Stomach (tissue), 9 donors: Measurements from ENCODE around the gene L3MBTL4. TPM values are rescaled to one million over a fixed set of nuclear protein-coding genes. Genes with fewer than 3 reads are reported as not detected.

Experiments used
- DNase-seq, 2 donors: peaks; one replicate each; pipeline versions ENCODE4 v3.0.0 to v3.0.0-alpha.2; 2013 to 2019
- H3K27ac ChIP-seq, 5 donors: fragments of 200-600 bp in 4 of 5; sonication (generic) in 4 of 5; one replicate each; pipeline ENCODE4 v1.5.1; 2013 to 2019; ENCODE audit warnings: mild to moderate bottlenecking in 1 of 5, moderate library complexity in 1 of 5
- H3K27me3 ChIP-seq, 3 donors: fragments of 200-600 bp; sonication (generic); one replicate each; pipeline ENCODE4 v1.5.1; 2017 to 2019; ENCODE audit warnings: mixed run types in 1 of 3
- H3K36me3 ChIP-seq, 4 donors: fragments of 200-600 bp; sonication (generic); 1 replicate in 3 of 4; 2 replicates in 1 of 4; pipeline ENCODE4 v1.5.1; 2016 to 2019
- H3K4me1 ChIP-seq, 4 donors: fragments of 200-600 bp; sonication (generic); one replicate each; pipeline ENCODE4 v1.5.1; 2016 to 2019
- H3K4me3 ChIP-seq, 4 donors: fragments of 200-600 bp; sonication (generic) in 3 of 4; one replicate each; pipeline ENCODE4 v1.5.1; 2016 to 2019; ENCODE audit warnings: mild to moderate bottlenecking in 1 of 4
- H3K9me3 ChIP-seq, 4 donors: fragments of 200-600 bp; sonication (generic); one replicate each; pipeline ENCODE4 v1.5.1; 2016 to 2019
- CTCF ChIP-seq, 7 experiments: fragments of 450-650 bp in 4 of 7; fragments of 200-600 bp in 3 of 7; sonication (generic) in 3 of 7; IDR thresholded peaks; one replicate each; pipeline ENCODE4 v1.5.1; 2016 to 2019; ENCODE audit warnings: antibody characterized with exemption in 7 of 7, control low read depth in 2 of 7, mild to moderate bottlenecking in 1 of 7
- EP300 ChIP-seq: sonication (generic); formaldehyde crosslinking; IDR thresholded peaks from one replicate; pipeline ENCODE4 v1.6.1; 2017; ENCODE audit warnings: antibody characterized with exemption
- POLR2A ChIP-seq, 4 donors: fragments of 450-650 bp; IDR thresholded peaks; one replicate each; pipeline ENCODE4 v1.6.1; 2016; ENCODE audit warnings: antibody characterized with exemption in 4 of 4, control low read depth in 2 of 4, mild to moderate bottlenecking in 1 of 4, moderate library complexity in 1 of 4
- POLR2AphosphoS5 ChIP-seq, 3 donors: sonication (generic); formaldehyde crosslinking; IDR thresholded peaks; one replicate each; pipeline ENCODE4 v1.6.1; 2016; ENCODE audit warnings: antibody characterized with exemption in 3 of 3
- WGBS, 5 donors: extraction: QIAGEN DNeasy Blood & Tissue Kit in 3 of 5; methylation state at CpG; one replicate each; pipeline versions ENCODE4 v1.1.5 to v1.1.7; 2013 to 2018; 5-methylcytosine and 5-hydroxymethylcytosine counted together
- intact Hi-C: fragments of 100-400 bp; cut with DNase I; formaldehyde crosslinking; loops from one replicate; pipeline ENCODE4 v1.15.1; 2023; ENCODE audit warnings: low total_unique reads
- polyA plus RNA-seq, 3 donors: library from polyadenylated mRNA; stranded (reverse); fragments of 200-250 nt; gene quantifications; one replicate each; pipeline ENCODE4 v1.2.3, GENCODE V29; 2013
- total RNA-seq, 5 donors: library from RNA; depleted of rRNA; stranded (reverse); fragments of >200 nt; gene quantifications; one replicate each; pipeline versions ENCODE4 v1.1.0 to v1.2.3, GENCODE V29; 2014 to 2016
- donor health status: healthy with polysubstance abuse.
- donor health status: Bipolar disorder and iron deficiency.
- donor health status: healthy.

The L3MBTL4 gene
- total and polyA plus RNA-seq, 8 donors: 1.9 to 23.3 (median 7.6) TPM

DNA sequence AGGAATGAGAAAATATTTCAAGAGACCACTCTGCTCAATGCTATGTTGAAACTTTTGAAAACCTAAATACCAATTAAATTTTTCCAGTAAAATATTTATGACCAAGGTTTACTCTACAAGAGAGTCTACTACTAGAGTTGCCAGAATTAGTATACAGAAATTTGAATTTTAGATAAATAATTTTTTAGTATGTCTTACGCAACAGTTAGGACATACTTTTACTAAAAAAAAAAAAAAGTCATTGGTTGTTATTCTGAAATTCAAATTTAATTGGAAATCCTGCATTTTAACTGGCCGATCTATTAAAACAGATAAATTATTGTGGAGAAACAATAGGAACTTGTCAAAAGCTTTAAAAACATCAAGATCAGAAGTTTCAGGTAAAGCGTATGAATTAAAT lies 470.3 kb downstream of the L3MBTL4 start:
- no peak for TF ChIP-seq EP300
- no peak for TF ChIP-seq POLR2AphosphoS5 (IDR thresholded peaks at IDR 0.05)
- TF ChIP-seq CTCF (IDR thresholded peaks at IDR 0.05): no peak
- TF ChIP-seq POLR2A (IDR thresholded peaks at IDR 0.05): no peak
- Histone ChIP-seq H3K36me3 (no peaks in the 10 kb centered on the region), H3K27me3 (peaks cover 0 to 5% (median 4%) of the 10 kb centered on the region in 3 donors), H3K4me1 (no peaks in the 10 kb centered on the region), H3K9me3 (no peaks in the 10 kb centered on the region), H3K27ac (no peak overlapping the region), H3K4me3 (no peak overlapping the region)
- intact Hi-C loops: no loop called here
- WGBS, 5 donors: 74 to 94% (median 92%) methylated on average over 3 of the region's 3 CpGs
- DNase-seq: no peak

- Histone ChIP-seq H3K9me3 (no peaks in the 10 kb centered on the region), H3K4me3 (no peak overlapping the region), H3K4me1 (no peaks in the 10 kb centered on the region), H3K27ac (no peak overlapping the region), H3K27me3 (peaks cover 0 to 5% (median 4%) of the 10 kb centered on the region in 3 donors), H3K36me3 (no peaks in the 10 kb centered on the region)
- intact Hi-C loops: no loop called here
- DNase-seq: peak in 1 of 2 donors; percentile 48
- TF ChIP-seq EP300 (no peak), CTCF (IDR thresholded peaks at IDR 0.05) (no peak), POLR2A (IDR thresholded peaks at IDR 0.05) (no peak), POLR2AphosphoS5 (IDR thresholded peaks at IDR 0.05) (no peak)
- 56 to 70% (median 60%) methylated on average over 5 of the region's 5 CpGs for WGBS, 5 donors
These were observed 471.2 kb downstream of the L3MBTL4 start for GRCh38 chr18:5943514-5943913.

DNA sequence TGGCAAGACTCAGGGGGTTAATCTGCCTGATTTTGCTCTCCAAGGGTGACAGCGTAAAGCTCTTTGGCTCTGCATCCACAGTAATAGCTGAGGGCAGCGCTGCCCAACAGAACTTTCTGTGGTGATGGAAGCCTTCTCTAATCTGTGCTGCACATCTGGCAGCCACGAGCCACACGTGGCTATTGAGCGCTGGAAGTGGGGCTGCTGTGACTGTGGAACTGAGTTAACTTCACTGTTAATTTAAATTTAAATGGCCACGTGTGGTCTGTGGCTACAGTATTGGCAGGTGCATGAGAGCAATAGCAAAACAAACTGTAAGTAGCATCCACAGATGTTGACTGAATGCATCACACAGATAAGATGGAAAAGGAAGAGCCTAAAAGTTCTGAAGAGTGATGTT lies 472.1 kb downstream of the L3MBTL4 start:
- TF ChIP-seq POLR2AphosphoS5 (IDR thresholded peaks at IDR 0.05): no peak
- no peak for TF ChIP-seq POLR2A (IDR thresholded peaks at IDR 0.05)
- no peak for TF ChIP-seq EP300
- TF ChIP-seq CTCF (IDR thresholded peaks at IDR 0.05): no peak
- H3K9me3 ChIP-seq: no peaks in the 10 kb centered on the region
- intact Hi-C loops: no loop called here
- H3K4me3 ChIP-seq: no peak overlapping the region
- H3K27me3 ChIP-seq: peaks cover 0 to 5% (median 4%) of the 10 kb centered on the region in 3 donors
- WGBS, 5 donors: 58 to 72% (median 62%) methylated on average over 6 of the region's 6 CpGs
- H3K4me1 ChIP-seq: no peaks in the 10 kb centered on the region
- DNase-seq: no peak
- no peaks in the 10 kb centered on the region for H3K36me3 ChIP-seq
- no peak overlapping the region for H3K27ac ChIP-seq

DNA sequence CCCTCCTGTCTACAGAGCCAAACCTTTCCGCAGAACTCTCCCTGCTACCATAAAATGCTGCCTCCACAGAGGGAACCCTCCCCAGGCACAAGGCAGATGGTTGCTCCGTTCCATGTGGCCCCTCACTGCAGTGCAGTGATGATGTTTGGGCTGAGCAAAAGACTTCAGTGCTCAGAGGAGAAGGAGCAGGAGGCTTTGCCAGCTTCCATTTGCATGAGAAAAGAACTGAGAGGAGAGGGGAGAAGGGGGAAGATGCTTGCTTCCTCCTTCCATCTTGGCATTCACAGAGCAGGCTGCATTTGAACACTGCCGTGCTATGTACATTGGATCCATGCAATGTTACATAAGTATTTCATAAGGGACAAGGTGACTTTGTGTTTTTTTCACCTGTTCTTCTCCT lies 472.8 kb downstream of the L3MBTL4 start:
- intact Hi-C loops: no loop called here
- Histone ChIP-seq H3K27ac (no peak overlapping the region), H3K4me3 (no peak overlapping the region), H3K27me3 (peaks cover 0 to 5% (median 4%) of the 10 kb centered on the region in 3 donors), H3K9me3 (no peaks in the 10 kb centered on the region), H3K4me1 (no peaks in the 10 kb centered on the region), H3K36me3 (no peaks in the 10 kb centered on the region)
- TF ChIP-seq POLR2A (IDR thresholded peaks at IDR 0.05) (no peak), CTCF (IDR thresholded peaks at IDR 0.05) (no peak), EP300 (no peak), POLR2AphosphoS5 (IDR thresholded peaks at IDR 0.05) (no peak)
- no peak for DNase-seq
- WGBS, 5 donors: 53 to 64% (median 60%) methylated on average over 3 of the region's 3 CpGs
